ENCODE results near the gene TNRC18. TPM values are rescaled to one million over a fixed set of nuclear protein-coding genes. Genes with fewer than 3 reads are reported as not detected.

Gene TNRC18
- total and polyA plus RNA-seq, 12 donors = 10.1 to 42.3 (median 30.3) TPM

DNA sequence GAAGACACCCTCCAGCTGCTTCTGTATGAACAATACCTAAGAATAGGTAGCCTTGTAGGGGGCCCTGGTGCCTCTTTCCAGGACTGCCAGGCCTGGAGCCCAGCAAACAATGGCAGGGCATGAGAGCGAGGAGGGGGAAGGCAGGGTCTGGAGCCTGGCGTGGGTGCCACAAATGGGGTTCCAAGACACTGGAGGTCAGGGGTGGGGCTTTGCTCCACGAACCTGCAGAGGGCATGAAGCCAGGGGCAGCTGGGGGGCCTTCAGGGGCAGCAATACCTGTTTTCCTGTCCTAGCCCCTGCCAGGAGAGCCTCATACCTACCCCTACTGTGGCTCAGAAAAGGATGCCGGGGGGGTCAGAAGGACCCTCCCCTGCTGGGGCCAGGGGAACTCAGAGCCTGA, 79.3 kb downstream of the TNRC18 start:
- DNase-seq = no peak

DNA sequence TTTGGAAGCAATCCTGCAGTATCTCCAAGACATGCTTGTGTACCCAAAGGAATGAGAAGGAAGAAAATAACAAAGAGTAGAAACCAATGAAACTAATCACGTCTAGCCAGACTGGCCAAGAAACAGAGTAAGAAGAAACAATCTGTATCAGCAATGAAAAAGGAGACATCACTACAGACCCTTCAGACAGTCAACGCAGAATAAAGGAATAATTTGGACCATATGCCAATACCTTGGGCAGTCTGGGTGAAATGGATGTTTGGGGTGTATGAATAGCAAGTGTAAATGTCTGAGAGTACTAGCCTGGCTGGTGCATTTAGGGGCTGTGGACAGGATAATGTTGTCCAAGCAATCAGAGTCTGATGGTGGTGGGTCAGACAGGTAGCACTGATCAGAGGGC, 79.8 kb downstream of the TNRC18 start:
- peaks cover 0 to under 1% (median 0%) of the 10 kb centered on the region in 9 donors for H3K4me1 ChIP-seq
- TF ChIP-seq, protein P1, sequence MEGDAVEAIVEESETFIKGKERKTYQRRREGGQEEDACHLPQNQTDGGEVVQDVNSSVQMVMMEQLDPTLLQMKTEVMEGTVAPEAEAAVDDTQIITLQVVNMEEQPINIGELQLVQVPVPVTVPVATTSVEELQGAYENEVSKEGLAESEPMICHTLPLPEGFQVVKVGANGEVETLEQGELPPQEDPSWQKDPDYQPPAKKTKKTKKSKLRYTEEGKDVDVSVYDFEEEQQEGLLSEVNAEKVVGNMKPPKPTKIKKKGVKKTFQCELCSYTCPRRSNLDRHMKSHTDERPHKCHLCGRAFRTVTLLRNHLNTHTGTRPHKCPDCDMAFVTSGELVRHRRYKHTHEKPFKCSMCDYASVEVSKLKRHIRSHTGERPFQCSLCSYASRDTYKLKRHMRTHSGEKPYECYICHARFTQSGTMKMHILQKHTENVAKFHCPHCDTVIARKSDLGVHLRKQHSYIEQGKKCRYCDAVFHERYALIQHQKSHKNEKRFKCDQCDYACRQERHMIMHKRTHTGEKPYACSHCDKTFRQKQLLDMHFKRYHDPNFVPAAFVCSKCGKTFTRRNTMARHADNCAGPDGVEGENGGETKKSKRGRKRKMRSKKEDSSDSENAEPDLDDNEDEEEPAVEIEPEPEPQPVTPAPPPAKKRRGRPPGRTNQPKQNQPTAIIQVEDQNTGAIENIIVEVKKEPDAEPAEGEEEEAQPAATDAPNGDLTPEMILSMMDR (IDR thresholded peaks at IDR 0.05) = no peak
- no peak overlapping the region for H3K27ac ChIP-seq
- H3K27me3 ChIP-seq = no peaks in the 10 kb centered on the region
- WGBS, 2 donors = 93 to 97% methylated on average over 2 of the region's 2 CpGs
- DNase-seq = no peak
- peaks cover 0 to 48% (median 23%) of the 10 kb centered on the region in 11 donors for H3K9me3 ChIP-seq
- intact Hi-C loops (cut with DNase I) = no loop called here
- H3K36me3 ChIP-seq = peaks cover 16 to 100% (median 69%) of the 10 kb centered on the region in 9 donors
- ATAC-seq = no peak
- no peak overlapping the region for H3K4me3 ChIP-seq

More for the DNA sequence above, 79.3 kb downstream of the TNRC18 start:
- intact Hi-C loops (cut with DNase I) = no loop called here
- Histone ChIP-seq H3K9me3 (peaks cover 0 to 48% (median 23%) of the 10 kb centered on the region in 11 donors), H3K4me3 (no peak overlapping the region), H3K36me3 (peaks cover 16 to 100% (median 64%) of the 10 kb centered on the region in 9 donors), H3K27ac (no peak overlapping the region), H3K27me3 (no peaks in the 10 kb centered on the region), H3K4me1 (peaks cover 0 to 5% (median 0%) of the 10 kb centered on the region in 9 donors)
- TF ChIP-seq, protein P1 (IDR thresholded peaks at IDR 0.05) = no peak
- WGBS, 2 donors = 98 to 100% methylated on average over 4 of the region's 4 CpGs
- no peak for ATAC-seq

DNA sequence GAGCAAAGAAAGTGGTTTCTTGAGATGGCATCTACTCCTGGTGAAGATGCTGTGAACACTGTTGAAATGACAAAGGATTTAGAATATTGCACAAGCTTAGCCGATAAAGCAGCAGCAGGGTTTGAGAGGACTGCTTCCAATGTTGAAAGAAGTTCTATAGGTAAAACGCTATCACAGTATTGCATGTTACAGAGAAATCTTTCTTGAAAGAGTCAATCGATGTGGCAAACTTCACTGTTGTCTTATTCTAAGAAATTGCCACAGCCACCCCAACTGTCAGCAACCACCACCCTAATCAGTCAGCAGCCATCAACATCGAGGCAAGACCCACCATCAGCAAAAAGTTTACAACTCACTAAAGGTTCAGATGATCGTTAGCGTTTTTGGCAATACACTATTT, 81.0 kb downstream of the TNRC18 start:
- Histone ChIP-seq H3K4me3 (no peak overlapping the region), H3K9me3 (peaks cover 0 to 57% (median 28%) of the 10 kb centered on the region in 11 donors)

DNA sequence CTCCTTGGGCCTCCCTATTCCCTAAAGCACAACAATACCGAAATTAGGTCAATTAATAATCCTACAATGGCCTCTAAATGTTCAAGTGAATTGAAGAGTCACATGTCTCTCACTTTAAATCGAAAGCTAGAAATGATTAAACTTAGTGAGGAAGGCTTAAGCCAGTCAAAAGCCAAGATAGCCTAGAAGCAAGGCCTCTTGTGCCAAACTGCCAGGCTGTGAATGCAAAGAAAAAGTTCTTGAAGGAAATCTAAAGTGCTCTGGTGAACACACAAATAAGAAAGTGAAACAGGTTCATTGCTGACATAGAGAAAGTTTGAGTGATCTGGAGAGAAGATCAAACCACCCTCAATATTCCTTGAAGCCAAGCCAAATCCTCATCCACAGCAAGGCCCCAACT, 83.7 kb downstream of the TNRC18 start:
- peaks cover 11 to 100% (median 90%) of the 10 kb centered on the region in 9 donors for H3K36me3 ChIP-seq
- H3K4me1 ChIP-seq = no peaks in the 10 kb centered on the region
- DNase-seq = no peak
- TF ChIP-seq, protein P1 (IDR thresholded peaks at IDR 0.05) = no peak
- H3K4me3 ChIP-seq = no peak overlapping the region
- H3K9me3 ChIP-seq = peaks cover 0 to 73% (median 39%) of the 10 kb centered on the region in 11 donors
- intact Hi-C loops (cut with DNase I) = loop anchor here in 1 of 10 donors (10.0 kb wide), 1 partner anchor 105 kb away; no protein-coding TSS in a partner anchor
- no peak for ATAC-seq
- WGBS, 2 donors = 89 to 93% methylated on average over 2 of the region's 2 CpGs
- H3K27ac ChIP-seq = no peak overlapping the region
- H3K27me3 ChIP-seq = no peaks in the 10 kb centered on the region

More for the DNA sequence above, 81.0 kb downstream of the TNRC18 start:
- DNase-seq = no peak
- TF ChIP-seq, protein P1 (IDR thresholded peaks at IDR 0.05) = no peak
- no peak for ATAC-seq
- no peaks in the 10 kb centered on the region for H3K27me3 ChIP-seq
- peaks cover 16 to 100% (median 77%) of the 10 kb centered on the region in 9 donors for H3K36me3 ChIP-seq
- H3K4me1 ChIP-seq = no peaks in the 10 kb centered on the region
- WGBS, 2 donors = 95 to 98% methylated on average over 6 of the region's 6 CpGs
- H3K27ac ChIP-seq = no peak overlapping the region
- intact Hi-C loops (cut with DNase I) = no loop called here
